Ovary (tissue), 9 donors: Measurements from ENCODE around the gene TMPO. TPM values are rescaled to one million over a fixed set of nuclear protein-coding genes. Genes with fewer than 3 reads are reported as not detected.
"Not testable (repeated sequence)": the region's sequence is repeated elsewhere in the genome, so short reads cannot be mapped to it uniquely, and the experiment has no call there.

Source experiments
- DNase-seq, 5 donors: peaks; one replicate each; pipeline ENCODE4 v3.0.0-alpha.2; 2019 to 2020
- H3K27ac ChIP-seq, 2 donors: fragments of 200-600 bp; one replicate each; pipeline versions ENCODE4 v1.5.1 to v1.8.0; 2019 to 2022
- H3K27me3 ChIP-seq: fragments of 200-600 bp; one replicate; pipeline ENCODE4 v1.8.0; 2022
- H3K36me3 ChIP-seq: fragments of 200-600 bp; sonication (generic); one replicate; pipeline ENCODE4 v1.5.1; 2019
- H3K4me1 ChIP-seq: one replicate; pipeline ENCODE4 v1.8.1; 2013; ENCODE audit warnings: mild to moderate bottlenecking, moderate library complexity; ENCODE audit not compliant: insufficient read depth
- H3K4me3 ChIP-seq: fragments of 200-600 bp; sonication (generic); one replicate; pipeline ENCODE4 v1.5.1; 2017
- H3K9me3 ChIP-seq, 2 donors: fragments of 200-600 bp in 1 of 2; sonication (generic) in 1 of 2; one replicate each; pipeline versions ENCODE4 v1.5.1 to v1.8.1; 2013 to 2019; ENCODE audit warnings: mild to moderate bottlenecking in 1 of 2, moderate library complexity in 1 of 2
- CTCF ChIP-seq, 3 donors: fragments of 450-650 bp in 2 of 3; fragments of 200-600 bp in 1 of 3; IDR thresholded peaks; one replicate each; pipeline versions ENCODE4 v1.5.1 to v1.8.0; 2016 to 2022; ENCODE audit warnings: antibody characterized with exemption in 3 of 3, mild to moderate bottlenecking in 1 of 3
- EP300 ChIP-seq: sonication (generic); formaldehyde crosslinking; IDR thresholded peaks from one replicate; pipeline ENCODE4 v1.6.1; 2017; ENCODE audit warnings: antibody characterized with exemption
- POLR2A ChIP-seq: fragments of 450-650 bp; IDR thresholded peaks from one replicate; pipeline ENCODE4 v1.6.1; 2017; ENCODE audit warnings: antibody characterized with exemption, mild to moderate bottlenecking, moderate library complexity
- WGBS, 3 donors: extraction: QIAGEN DNeasy Blood & Tissue Kit in 1 of 3; methylation state at CpG; one replicate each; pipeline versions ENCODE4 v1.1.5 to v1.1.7; 2013 to 2017; 5-methylcytosine and 5-hydroxymethylcytosine counted together
- intact Hi-C, 4 donors: fragments of 100-400 bp; cut with DNase I; formaldehyde crosslinking; loops; one replicate each; pipeline versions ENCODE4 v1.11.0 to v1.15.1; 2022 to 2023
- polyA plus RNA-seq, 2 donors: library from polyadenylated mRNA; stranded (reverse); fragments of 200-250 nt in 1 of 2; fragments of 350-450 nt in 1 of 2; fragmentation: Illumina TruSeq in 1 of 2; extraction: RNeasy Lipid Tissue Mini Kit (QIAGEN cat#74804) in 1 of 2; gene quantifications; one replicate each; pipeline ENCODE4 v1.2.3, GENCODE V29; 2013 to 2014
- small RNA-seq: library from RNA; depleted of rRNA; stranded (forward); fragments of <200 nt; gene quantifications from one replicate; pipeline ENCODE3, GENCODE V24; 2016
- total RNA-seq, 7 donors: library from RNA; depleted of rRNA in 2 of 7; stranded (reverse); fragments of >200 nt in 2 of 7; fragmentation: NEBNext Ultra II Directional in 3 of 7; extraction: Animal tissue kit (Norgen Biotek cat#: 25700) in 3 of 7; gene quantifications; one replicate each; pipeline versions ENCODE4 v1.1.0 to v1.2.4, GENCODE V29; 2016 to 2023
- donor health status: DM: no; HTN: no; CAD: no; lungs with moderate emphysema.
- donor health status: DM: no; HTN: no; CAD: no.
- donor health status: Bipolar disorder and iron deficiency.
- donor health status: DM: yes; HTN: yes; CAD: no.
- donor health status: DM: no; HTN: no; CAD: no.
- donor health status: DM: yes; HTN: yes; CAD: no.

The TMPO gene
- total and polyA plus RNA-seq, 9 donors, result 48.4 to 144 (median 116) TPM

GRCh38 chr12:98595243-98595988, 80.0 kb downstream of the TMPO start:
- Histone ChIP-seq H3K36me3 (no peaks in the 10 kb centered on the region), H3K9me3 (no peaks in the 10 kb centered on the region), H3K4me3 (peak overlapping the region; percentile 91), H3K4me1 (peaks cover 7% of the 10 kb centered on the region), H3K27me3 (no peaks in the 10 kb centered on the region), H3K27ac (no peak overlapping the region)
- TF ChIP-seq EP300 (no peak), CTCF (IDR thresholded peaks at IDR 0.05) (no peak), POLR2A (no peak)
- WGBS, 3 donors, result 40 to 48% (median 48%) methylated on average over 3 of the region's 3 CpGs
- DNase-seq, result no peak
- intact Hi-C loops, result loop anchor here in 2 of 4 donors (5.0 to 10.0 kb wide), 2 partner anchors 49 to 52 kb away; partner anchors contain the start of genes APAF1 (in 2 of the 2) and IKBIP (in 1 of the 2)

- H3K27ac ChIP-seq, H3K4me3 ChIP-seq, H3K27me3 ChIP-seq, DNase-seq, H3K36me3 ChIP-seq, H3K9me3 ChIP-seq, H3K4me1 ChIP-seq: not testable (repeated sequence)
- WGBS, 3 donors, result 84 to 90% (median 86%) methylated on average over 5 of the region's 5 CpGs
- intact Hi-C loops, result loop anchor here in 2 of 4 donors (5.0 to 10.0 kb wide), 2 partner anchors 47 to 50 kb away; partner anchors contain the start of genes APAF1 (in 2 of the 2) and IKBIP (in 1 of the 2)
These were observed 81.9 kb downstream of the TMPO start for GRCh38 chr12:98597313-98597712.

Small RNAs within 50 kb of the gene (small RNA-seq; reads per million reads assigned to genes)
- gene SNORA53, result 0.35 reads per million

Other genes starting within 250 kb of the TMPO start
- gene SLC25A3, start 78.1 kb downstream of the TMPO start, total RNA-seq, result 100 to 1,000 TPM; 347 to 462 (median 427) TPM
- gene SLC25A3, start 78.1 kb downstream of the TMPO start, polyA plus RNA-seq, result 100 to 1,000 TPM; 344 to 649 TPM
- gene IKBIP, start 129.2 kb downstream of the TMPO start, total RNA-seq, result 10 to 100 TPM in 2 of 7 donors, 1 to 10 TPM in 5; 6.8 to 12.4 (median 9.5) TPM
- 10 to 100 TPM; 10.0 to 10.7 TPM for gene IKBIP, start 129.2 kb downstream of the TMPO start, polyA plus RNA-seq
- 10 to 100 TPM in 6 of 7 donors, 1 to 10 TPM in 1; 9.4 to 17.1 (median 11.9) TPM for gene APAF1, start 129.7 kb downstream of the TMPO start, total RNA-seq
- gene APAF1, start 129.7 kb downstream of the TMPO start, polyA plus RNA-seq, result 10 to 100 TPM in 1 of 2 donors, 1 to 10 TPM in 1; 9.4 to 16.0 TPM